ENCODE data around the gene PRKCSH.
"Not testable (repeated sequence)": the region's sequence is repeated elsewhere in the genome, so short reads cannot be mapped to it uniquely, and the experiment has no call there.

PRKCSH gene

DNA sequence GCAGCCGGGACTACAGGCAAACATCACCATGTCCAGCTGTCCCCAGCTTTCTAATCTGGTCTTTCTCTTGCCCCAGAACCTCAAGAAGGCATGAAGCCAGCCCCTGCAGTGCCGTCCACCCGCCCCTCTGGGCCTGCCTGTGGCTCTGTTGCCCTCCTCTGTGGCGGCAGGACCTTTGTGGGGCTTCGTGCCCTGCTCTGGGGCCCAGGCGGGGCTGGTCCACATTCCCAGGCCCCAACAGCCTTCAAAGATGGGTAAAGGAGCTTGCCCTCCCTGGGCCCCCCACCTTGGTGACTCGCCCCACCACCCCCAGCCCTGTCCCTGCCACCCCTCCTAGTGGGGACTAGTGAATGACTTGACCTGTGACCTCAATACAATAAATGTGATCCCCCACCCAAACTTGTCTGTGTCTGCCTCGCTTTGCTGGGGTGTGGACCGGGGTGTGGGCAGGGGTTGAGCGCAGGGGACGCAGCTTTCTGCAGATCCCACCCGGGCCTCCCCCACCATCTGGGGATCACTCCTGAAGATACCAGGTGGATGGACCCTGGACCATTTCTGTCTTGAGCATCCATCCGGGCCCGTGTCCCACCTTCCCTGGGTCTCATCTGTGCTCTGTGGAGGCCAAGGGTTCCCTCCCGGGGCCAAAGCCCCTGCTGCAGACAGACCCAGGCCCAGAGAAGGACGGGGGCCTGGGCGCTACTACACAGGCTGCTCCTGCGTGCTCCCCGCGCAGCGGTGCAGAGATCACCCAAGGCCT is 15.3 kb downstream of the PRKCSH start:
- no peak for DNase-seq (ENCODE audit: low spot score)

DNA sequence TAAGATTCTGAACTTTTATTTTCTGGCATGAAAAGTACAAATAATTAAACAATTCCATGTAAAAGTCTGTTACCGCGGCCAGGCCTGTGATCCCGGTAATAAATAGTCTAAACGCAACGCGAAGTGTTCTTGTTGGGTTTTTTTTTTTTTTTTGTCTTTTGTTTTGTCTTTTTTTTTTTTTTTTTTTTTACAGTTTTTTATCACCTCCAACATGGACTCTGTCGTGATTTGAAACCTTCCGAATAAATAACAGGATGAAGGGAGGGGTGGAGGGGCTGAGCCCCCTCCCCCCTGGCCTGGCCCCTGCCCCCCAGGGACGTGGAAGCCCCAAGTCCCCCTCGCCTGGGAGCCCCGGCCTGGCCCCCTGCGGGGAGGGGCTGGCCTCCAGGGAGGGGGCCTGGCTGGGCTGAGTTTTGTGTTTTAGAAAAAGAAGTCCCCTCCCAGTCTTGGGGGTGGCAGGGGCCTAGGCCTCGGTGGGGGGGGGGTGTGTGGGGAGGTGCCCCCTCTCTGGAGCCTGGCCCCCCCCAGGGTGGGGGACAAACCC is 16.0 kb downstream of the PRKCSH start:
- DNase-seq (ENCODE audit: low spot score) = no peak

GRCh38 chr19:11451871-11452619 is 16.6 kb downstream of the PRKCSH start:
- no peak for DNase-seq (ENCODE audit: low spot score)

- no peak for DNase-seq (ENCODE audit: low spot score)
Measured at GRCh38 chr19:11452620-11453310, 17.3 kb downstream of the PRKCSH start.

DNA sequence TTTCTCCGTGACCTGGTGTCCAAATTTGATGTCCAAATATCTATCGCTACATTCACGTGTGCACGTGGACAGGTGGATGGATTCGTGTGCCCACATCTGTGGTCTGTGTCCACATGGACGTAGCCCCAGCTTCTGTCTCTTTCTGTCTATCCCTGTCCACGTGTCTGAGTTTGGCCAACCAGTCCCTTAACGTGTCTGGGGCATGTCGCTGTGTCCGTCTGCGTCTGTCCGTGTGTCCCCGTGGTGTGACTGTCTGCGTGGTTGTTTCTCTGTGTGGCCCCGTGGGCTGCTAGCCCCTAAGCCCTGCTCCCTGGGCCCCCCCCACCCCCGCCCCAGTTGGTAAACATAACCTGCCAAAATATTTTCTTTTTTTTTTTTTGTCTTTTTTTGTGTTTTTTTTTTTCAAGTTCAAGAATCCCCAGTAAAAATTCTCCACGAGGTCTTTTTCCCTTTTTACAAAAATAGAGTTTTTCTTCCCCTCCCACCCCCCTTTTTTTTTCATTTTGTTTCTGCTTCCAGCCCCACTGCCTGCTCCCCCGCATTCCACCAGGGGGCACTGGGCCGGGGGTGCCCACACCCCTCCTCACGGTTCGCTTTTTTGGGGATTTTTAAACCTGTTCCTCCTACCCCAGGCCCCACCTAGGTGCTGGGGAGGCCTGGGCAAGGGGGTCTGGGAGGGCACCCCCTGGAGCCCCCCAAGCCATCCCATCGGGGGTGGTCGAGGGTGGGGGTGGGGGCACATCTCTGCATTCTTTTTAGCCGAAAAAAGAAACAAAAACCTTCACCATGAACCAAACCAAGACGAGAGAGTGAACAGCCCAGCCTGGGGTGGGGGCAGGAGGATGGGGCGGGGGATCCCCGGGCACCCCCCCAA is 18.3 kb downstream of the PRKCSH start:
- DNase-seq (ENCODE audit: low spot score) = no peak

- DNase-seq (ENCODE audit: low spot score) = not testable (repeated sequence)
Measured at GRCh38 chr19:11455233-11455554, 19.8 kb downstream of the PRKCSH start.

GRCh38 chr19:11456659-11457058 is 21.2 kb downstream of the PRKCSH start:
- no peak for DNase-seq (ENCODE audit: low spot score)

DNA sequence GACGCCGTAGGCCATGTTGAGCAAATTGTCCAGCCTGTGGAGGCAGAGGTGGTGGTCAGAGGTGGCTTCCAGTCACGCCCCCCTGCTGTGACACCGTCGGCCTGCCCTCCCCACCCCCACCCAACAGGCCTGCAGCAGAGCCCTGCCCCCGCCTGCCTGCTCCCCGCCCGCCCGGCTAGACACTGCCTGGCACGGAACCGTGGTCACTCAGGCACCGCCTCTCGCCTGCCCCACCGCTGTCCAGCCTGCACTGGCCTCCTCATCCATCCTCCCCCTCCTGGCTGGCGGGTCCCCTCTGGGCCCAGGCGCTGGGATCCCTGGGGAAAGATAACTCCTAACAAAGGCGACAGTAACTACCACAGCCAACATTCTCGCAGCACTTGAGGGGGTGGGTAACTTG is 21.7 kb downstream of the PRKCSH start:
- no peak for DNase-seq (ENCODE audit: low spot score)

- DNase-seq (ENCODE audit: low spot score) = no peak
Measured at GRCh38 chr19:11457831-11458230, 22.4 kb downstream of the PRKCSH start.

- DNase-seq (ENCODE audit: low spot score) = no peak
Measured at GRCh38 chr19:11458236-11458900, 22.9 kb downstream of the PRKCSH start.

GRCh38 chr19:11458912-11459311 is 23.5 kb downstream of the PRKCSH start:
- not testable (repeated sequence) for DNase-seq (ENCODE audit: low spot score)

- DNase-seq (ENCODE audit: low spot score) = no peak
Measured at GRCh38 chr19:11460207-11460606, 24.8 kb downstream of the PRKCSH start.

- DNase-seq (ENCODE audit: low spot score) = no peak
Measured at GRCh38 chr19:11461453-11461852, 26.0 kb downstream of the PRKCSH start.

GRCh38 chr19:11463391-11463790 is 28.0 kb downstream of the PRKCSH start:
- no peak for DNase-seq (ENCODE audit: low spot score)

- DNase-seq (ENCODE audit: low spot score) = no peak
Measured at GRCh38 chr19:11464333-11465265, 29.2 kb downstream of the PRKCSH start.

DNA sequence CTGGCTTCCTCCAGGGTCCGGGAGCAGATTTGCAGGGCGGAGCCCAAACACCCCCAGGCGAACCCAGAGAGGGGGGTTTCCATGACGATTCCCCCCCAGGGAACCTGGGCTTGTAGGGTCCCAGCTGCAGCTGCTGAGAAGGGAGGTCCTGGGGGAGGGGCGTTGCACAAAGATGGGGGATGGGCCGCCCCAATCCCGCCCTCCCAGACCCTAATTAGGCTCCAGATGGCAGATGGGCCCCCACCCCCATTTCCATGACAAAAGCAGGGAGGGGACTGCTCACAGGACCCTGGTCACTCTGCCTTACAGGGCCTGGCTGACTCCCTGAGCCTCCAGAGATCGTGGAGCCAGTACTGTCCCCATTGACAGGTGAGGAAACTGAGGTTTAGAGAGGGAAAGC is 30.2 kb downstream of the PRKCSH start:
- no peak for DNase-seq (ENCODE audit: low spot score)

DNA sequence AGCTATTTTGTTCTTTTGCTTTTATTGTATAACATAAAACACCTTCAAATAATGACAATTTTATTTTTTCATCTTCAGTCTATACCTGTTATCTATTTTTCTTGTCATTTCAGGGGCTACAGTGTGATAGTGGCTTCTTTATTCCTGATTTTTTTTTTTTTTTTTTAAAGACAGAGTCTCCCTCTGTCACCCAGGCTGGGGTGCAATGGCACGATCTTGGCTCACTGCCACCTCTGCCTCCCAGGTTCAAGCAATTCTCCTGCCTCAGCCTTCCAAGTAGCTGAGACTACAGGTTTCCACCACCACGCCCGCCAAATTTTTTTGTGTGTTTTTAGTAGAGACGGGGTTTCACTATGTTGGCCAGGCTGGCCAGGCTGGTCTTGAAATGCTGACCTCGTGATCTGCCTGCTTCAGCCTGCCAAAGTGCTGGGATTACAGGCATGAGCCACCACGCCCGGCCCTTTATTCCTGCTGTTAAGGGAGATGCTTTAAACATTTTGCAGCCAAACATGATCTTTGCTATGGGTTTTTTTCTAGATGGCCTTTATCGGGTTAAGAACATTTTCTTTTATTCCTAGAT is 32.9 kb downstream of the PRKCSH start:
- DNase-seq (ENCODE audit: low spot score) = not testable (repeated sequence)

- DNase-seq (ENCODE audit: low spot score) = no peak
Measured at GRCh38 chr19:11473725-11474124, 38.3 kb downstream of the PRKCSH start.

GRCh38 chr19:11475343-11475742 is 39.9 kb downstream of the PRKCSH start:
- DNase-seq (ENCODE audit: low spot score) = not testable (repeated sequence)
